HG02623 (cell line): ENCODE results near the gene DIO3.

Source experiments
- ATAC-seq: cut with Tn5 transposase; IDR thresholded peaks from one replicate; pipeline ENCODE4 v1.9.1; 2021; ENCODE audit warnings: moderate library complexity; ENCODE audit not compliant: unreplicated experiment

The DIO3 gene

DNA sequence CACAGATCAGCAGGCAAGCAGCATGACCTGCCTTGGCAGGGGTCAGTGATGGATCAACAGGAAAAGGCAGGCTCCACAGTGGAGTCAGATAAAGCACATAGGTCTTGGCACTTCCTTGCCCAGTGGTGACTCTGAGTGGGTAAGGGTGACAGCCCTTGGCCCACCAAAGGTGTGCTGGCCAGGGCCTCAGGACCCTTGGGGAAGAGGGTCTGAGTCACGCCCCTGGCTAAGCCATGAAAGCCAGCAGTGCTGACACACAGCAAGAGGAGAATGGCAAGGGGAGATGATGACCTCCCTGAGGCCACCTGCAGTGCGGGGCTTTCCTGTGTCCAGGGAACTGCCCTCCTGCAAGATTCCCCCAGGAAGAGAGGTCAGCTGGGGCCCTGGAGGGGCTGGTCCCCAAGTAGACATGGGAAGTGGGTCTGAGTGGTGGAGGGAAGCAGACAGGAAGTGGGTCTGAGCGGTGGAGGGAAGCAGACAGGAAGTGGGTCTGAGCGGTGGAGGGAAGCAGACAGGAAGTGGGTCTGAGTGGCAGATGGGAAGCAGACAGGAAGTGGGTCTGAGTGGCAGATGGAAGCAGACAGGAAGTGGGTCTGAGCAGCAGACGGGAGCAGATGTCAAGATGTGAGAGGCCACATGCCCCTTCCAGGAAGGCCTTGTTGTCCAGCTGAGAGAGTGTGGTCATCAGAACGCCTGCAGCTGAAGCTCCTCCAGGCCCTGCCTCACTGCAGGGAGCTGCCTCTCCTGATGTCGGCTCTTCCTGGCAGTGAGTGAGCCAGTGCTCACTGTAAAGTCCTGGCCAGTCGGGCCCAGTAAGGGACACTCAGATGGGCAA lies 34.8 kb downstream of the DIO3 start:
- no peak for ATAC-seq

GRCh38 chr14:101596742-101597141 lies 35.4 kb downstream of the DIO3 start:
- ATAC-seq: no peak

DNA sequence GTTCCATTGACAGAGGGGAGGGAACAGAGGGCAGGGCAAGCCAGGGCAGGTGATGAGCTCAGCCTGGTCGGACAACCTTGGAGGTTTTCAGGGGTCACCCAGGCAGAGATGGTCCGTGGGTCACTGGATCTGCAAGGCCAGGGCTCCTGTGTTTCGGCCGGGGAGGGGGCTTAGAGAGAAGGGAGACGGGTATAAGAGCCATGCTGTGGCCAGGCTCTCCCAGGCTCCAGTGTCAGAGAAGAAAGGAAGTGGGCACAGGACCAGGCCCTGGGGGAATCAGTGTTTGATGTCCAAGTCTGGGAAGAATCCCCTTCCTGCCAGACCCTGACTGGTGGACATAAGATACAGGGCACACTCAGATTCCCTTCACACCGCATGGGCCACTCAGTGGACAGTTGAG lies 36.9 kb downstream of the DIO3 start:
- no peak for ATAC-seq

DNA sequence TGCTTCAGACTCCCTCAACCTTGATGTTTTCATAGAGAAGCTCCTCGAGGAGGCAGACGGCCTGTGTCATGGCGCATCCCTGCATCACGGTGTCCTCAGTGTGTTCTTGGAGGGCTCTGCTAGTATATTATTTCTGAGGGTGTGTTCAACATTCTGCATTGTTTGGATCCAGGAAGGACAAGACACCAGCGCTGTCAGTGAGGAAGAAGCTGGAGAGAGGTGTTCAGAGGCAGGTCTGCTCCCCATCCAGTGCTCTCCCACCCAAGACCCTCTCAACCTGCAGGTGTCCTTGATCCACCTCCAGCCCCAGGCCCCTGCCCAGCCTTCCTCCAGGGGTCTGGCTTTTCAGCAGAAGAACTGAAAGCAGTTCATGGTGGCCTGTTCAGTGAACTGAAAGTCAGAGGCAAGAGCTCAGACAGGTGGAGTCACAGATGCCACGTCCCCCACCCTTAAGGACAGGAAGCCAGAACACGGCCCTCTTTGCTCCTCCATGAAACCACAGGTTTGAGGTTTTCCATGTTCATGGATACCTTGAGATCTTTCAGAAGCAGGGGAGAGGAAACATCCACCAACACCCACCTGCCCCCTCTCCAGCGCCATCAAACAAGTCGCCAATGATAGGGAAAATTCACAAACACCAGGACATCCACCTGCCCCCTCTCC lies 37.4 kb downstream of the DIO3 start:
- no peak for ATAC-seq

DNA sequence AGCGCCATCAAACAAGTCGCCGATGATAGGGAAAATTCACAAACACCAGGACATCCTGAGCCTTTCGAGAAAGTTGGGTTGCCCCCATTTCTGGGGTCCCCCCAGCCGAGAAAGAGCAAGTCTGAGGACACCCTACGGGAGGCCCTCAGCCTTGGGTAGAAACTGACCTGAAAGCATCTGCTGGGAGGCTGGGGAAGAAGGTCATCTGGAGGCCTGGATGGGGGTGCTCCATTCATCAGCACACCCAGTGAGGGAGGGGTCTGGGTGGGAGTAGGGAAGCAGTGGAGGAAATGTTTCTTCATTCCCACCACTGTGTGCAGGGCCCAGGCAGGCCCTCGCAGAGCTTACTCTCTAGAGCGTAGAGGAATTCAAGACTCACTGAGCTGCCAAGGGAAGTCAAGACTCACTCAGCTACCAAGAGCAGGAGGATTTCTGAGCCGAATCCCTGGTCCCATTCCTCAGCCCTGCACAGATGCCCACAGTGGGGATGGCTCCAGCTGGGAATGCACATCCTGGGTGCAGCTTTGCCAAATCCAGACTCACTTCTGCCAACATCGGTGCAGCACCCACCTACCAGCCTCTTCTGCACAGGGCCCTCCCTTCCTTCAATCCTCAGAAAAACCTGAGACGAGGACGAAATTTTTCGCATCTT lies 38.1 kb downstream of the DIO3 start:
- ATAC-seq: no peak

DNA sequence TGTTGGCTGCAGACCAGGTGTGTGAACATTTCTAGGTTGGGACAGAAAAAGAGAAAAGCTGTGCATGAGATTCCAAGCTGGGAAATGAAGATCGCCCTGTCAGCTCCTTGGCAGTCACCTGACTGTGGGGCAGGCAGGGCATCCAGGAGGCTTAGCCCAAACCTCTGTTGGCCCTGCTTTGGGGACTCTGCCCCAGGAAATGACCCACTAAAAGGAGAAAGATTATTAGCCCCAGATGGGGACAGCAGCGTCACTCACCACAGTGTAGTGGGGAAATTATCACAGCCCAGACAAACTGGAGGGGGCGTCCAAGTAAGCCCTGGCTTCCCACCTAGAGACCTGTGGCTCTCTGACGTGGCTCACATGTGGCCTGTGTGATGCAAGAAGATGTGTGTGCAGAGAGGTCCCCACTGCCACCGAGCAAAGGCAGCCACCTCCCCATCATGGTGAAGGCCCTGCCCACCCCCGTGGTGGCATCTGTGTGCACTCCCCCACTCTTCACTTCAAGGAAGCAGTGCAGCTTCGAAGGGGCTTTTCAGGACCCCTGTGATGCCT lies 39.1 kb downstream of the DIO3 start:
- ATAC-seq: no peak

DNA sequence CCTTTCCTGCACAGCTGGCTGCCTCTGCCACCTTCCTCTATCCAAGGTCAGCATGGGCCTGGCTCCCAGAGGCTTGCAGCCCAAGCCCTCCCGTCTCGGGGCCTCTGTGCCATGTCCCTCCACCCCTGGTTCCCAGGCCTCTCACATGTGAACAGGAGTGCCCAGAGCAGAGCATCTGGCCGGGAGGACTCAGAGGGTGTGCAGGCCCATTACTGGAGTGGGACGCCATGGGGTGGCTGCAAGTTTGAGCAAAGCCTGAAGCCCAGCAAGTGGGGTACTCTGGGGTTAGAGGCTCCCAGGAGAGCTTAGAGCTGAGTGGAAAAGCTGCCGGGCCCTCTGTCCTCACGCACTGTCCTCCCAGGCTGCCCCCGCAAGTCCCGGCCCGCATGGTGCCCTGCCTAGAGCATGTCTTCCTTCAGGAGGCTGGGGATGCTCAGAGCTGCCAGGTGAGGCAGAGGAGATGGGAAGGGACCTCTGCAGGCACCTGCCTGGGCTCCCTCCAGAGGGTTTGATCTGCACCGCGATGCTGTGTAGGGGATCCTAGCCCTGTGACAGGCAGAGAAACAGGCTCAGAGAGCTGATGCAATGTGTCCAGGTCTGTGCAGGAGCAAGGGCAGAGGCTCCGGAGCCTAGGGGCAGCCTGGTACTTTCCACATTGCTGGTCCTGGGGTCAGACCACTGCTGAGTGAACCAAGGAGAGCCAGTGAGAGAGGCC lies 39.8 kb downstream of the DIO3 start:
- ATAC-seq: no peak

GRCh38 chr14:101601606-101602465 lies 40.5 kb downstream of the DIO3 start:
- ATAC-seq: no peak

DNA sequence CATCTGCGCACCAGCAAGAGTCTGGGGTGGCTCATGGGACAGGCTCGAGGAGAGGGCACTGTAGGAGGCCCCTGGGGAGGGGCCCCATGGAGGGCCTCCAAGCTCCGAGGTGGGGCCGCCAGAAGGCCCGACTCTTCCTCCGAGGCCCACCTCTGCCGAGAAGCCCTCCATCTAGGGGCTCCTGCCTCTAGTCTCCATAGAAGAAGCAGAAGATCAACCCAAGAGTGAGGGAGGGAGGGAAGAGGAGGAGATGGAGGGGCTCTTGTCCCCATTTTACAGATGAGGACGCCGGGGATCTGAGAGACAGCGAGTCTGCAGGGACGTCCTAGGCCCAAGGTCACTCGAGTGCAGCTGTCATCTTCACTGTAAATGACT lies 41.2 kb downstream of the DIO3 start:
- ATAC-seq: no peak

GRCh38 chr14:101603096-101603495 lies 41.8 kb downstream of the DIO3 start:
- ATAC-seq: no peak

DNA sequence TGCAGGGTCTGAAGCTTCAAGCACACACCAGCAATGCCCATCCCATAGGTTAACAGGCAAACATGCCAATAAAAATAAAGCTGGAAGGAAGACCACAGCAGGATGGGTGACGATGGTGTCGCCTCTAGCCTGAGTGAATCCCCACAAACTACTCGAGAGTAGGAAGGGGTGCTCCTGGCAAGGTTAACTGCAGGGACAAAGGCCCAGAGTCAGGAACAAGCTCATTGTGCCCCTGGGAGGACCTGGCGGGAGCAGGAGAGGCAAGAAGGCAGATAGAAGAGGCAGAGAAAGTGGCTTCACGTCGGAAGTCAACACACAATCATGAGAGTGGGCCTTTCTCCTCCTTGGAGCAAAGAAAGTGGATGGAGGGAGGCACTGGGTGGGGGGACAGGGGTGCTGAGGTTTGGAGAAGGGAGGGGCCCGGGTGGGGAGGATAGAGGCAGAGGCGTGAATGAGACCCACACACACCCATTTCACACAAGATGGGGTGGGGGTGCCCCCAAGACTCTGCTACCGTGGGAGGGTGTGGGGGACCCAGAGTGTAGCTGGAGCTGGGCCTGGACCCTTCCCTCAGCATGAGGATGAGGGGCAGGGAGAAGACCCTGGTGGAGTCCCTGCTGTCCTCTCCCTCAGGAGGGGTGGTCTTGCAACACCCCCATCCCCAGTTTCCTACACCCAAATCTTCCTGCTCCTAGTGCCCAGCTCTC lies 43.1 kb downstream of the DIO3 start:
- ATAC-seq: no peak

- no peak for ATAC-seq
Measured at GRCh38 chr14:101604935-101605780, 43.9 kb downstream of the DIO3 start.

- ATAC-seq: no peak
Measured at GRCh38 chr14:101605836-101606235, 44.5 kb downstream of the DIO3 start.
